HG02759 (cell line): ENCODE results near the gene KDM2B.
"Not testable (repeated sequence)": the region's sequence is repeated elsewhere in the genome, so short reads cannot be mapped to it uniquely, and the experiment has no call there.

Source experiments
- ATAC-seq: cut with Tn5 transposase; IDR thresholded peaks from one replicate; pipeline ENCODE4 v1.9.1; 2021; ENCODE audit warnings: mild to moderate bottlenecking, moderate library complexity; ENCODE audit not compliant: unreplicated experiment

KDM2B gene

DNA sequence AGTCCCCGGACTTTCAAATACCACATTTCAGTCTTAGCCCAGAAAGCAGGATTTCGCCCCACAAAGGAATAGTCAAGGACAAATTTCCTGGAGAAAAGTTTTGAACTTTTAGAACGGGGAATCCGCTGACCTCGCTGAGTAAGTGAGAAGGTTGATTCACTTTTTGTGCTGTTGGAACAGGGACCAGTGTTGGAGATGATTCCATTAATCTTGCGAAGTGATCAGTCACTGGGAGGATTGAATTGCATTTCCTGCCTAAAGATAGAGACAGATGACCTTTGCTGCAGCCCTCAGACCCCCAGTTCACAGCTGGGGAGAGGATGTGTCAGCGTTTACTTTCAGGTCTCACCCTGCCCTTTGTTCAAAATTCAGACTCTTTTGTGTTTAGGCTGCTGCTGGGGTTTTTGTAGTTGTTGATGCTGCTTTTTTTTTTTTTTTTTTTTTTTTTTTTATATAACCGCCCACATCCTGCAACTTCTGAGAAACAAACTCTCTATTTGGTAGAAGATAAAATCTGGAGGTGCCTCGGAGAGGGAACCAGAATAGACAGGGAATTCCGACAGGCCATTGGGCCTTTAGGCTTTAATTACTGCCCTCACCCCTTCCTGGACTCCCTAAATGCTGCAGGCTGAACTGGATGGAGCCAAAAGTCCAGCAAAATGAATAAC, 9.8 kb upstream of the KDM2B start:
- ATAC-seq = peak; percentile 59

DNA sequence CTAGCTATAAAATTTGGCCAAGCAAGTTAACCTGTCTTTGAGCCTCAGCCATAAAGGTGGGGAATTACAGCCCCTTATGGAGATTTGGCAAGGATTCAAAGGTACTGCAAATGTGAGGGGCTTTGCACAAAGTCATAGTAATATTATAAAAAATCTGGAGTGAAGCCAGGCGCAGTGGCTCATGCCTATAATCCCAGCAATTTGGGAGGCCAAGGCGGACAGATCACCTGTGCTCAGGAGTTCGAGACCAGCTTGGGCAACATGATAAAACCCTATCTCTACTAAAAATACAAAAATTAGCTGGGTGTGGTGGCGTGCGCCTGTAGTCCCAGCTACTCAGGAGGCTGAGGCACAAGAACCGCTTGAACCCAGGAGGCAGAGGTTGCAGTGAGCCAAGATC, 4.1 kb upstream of the KDM2B start:
- not testable (repeated sequence) for ATAC-seq

DNA sequence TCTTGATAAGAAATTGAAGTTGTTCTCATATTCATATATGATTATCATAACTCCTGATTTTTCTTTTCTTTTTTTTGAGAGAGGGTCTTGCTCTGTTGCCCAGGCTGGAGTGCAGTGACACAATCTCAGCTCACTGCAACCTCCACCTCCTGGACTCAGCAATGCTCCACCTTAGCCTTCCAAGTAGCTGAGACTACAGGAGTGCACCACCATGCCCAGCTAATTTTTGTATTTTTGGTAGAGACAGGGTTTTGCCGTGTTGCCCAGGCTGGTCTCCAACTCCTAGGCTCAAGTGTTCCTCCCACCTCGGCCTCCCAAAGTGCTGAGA, 2.5 kb upstream of the KDM2B start:
- ATAC-seq = not testable (repeated sequence)

DNA sequence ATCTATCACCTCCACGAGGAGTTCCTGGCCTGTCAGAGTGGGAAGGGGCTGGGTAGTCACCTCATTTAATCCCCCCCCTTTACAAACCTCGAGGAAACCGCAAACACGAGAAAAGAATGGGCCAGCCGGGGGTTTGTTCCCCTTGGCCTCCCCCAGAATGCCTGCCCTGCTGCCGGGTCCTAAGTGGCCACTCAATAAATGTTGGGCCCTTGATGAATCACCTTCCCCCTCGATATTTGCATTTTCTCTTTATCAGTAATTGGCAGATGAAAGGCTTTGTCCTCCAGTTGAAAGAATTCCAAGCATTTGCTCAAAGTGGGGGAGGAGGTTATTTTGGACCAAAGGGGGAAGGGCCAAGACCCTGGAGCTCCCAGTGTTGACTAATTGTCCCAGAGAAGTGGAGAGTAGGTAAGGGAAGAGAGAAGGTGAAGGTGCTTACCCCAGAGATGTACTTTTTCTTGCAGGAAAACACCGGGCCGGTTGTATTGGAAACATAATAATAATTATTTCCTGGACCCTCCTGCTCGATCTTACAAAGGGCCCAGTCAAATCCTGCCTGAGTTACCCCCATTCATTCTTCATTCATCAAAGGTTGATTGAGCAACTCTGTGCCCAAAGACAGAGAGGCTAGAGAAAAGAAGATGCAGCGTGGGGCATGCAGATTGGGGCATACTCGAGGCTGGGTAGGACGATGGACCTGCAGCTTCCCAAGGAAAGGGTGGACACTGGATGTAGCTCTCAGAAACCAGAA, 1.9 kb upstream of the KDM2B start:
- ATAC-seq = no peak

DNA sequence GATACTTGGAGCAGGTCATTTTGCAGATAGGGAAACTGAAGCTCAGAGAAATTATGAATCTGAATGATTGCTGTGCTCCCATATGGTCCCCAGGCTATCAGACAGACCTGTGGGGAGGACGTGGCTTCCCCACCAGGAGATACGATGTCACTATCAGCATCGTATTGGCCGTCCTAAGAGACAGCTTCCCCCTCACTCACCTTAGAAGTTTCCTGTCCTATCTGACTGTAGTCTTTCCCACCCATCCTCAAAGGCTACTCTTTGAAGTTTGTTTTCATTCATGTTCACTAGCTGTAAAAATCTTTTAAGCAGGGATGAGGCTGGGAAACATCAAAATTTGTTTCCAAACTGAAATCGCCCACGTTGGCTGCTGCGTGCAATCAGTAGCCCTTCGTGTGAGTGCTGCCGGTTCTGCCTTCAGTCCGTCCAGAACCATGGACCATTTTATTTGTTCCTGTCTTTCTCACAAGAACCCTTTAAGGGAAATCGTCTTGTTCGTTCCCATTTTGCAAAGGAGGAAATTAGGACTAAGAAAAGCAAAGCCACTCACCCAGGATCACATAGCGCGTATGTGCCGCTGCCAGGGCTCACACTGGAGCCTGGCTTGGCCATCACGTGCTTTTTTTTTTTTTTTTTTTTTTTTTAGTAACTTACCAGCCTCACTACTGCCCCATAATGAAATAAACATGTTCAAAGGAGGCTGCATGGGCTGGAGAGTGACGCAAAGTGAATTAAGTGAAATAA, 1.0 kb upstream of the KDM2B start:
- ATAC-seq = no peak

- ATAC-seq = no peak
These were observed 598 bp downstream of the KDM2B start for GRCh38 chr12:121579981-121580868.

DNA sequence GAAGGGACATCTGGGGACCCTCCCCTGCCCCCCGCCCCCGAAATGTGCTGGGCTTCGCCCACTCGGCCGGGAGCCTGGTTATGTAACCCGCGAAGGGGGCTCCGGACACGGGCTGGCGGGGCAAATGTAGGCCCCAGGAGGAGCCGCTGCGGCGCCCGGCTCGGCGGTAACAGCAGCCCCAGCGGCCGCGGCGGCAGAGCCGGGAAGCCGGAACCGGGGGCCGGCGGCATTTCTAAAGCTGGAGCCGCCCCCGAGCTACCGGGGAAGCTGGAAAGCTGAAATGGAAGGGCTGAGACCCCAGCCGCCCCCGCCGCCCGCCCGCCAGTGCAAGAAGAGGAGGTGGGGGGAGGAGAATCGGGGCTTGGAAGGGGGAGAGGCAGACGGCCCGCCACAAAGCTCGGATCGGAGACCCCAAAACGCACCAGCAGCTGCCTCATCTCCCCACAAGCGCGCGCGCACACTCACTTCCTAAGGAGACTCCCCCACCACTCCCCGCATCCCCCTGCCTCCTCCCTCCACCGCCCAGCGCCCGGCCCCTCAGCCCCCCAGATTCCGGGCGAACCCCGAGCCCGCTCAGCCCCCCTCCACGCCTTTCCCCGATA, 1.5 kb downstream of the KDM2B start:
- ATAC-seq = no peak

GRCh38 chr12:121578230-121579189, 2.3 kb downstream of the KDM2B start:
- ATAC-seq = no peak

DNA sequence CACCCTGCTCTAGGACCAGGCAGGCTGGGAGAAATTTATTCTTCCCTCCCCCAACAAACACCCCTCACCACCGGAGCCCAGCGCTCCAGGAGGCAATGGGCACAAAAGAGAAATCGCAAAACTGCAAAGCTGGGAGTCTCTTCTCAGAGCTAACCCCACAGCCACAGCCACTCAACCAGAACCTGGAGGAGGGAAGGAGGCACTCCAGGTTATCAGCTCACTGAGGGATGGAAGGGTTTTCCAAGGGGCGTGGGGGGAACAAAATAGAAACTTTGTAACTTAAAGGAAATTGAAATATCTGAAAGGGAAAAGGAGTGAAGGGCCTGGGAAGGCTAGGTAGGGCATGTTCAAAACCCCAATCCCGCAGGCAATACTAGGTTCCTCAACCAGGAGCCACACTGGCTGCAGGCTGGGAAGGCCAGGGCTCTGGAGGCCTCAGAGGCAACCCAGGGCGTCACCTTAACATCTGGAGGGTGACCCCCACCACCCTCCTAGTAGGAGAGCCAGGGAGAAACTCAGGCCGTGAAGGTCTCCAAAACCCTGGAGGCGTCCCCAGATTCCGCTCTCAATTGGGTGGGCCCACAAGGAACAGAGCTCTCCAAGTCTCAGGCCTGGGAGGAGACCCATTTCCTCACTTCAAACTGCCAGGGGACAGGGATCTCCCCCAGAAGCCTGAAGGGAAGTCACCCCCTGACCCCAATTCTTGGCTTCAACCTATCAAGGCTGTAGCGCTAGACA, 3.2 kb downstream of the KDM2B start:
- no peak for ATAC-seq

DNA sequence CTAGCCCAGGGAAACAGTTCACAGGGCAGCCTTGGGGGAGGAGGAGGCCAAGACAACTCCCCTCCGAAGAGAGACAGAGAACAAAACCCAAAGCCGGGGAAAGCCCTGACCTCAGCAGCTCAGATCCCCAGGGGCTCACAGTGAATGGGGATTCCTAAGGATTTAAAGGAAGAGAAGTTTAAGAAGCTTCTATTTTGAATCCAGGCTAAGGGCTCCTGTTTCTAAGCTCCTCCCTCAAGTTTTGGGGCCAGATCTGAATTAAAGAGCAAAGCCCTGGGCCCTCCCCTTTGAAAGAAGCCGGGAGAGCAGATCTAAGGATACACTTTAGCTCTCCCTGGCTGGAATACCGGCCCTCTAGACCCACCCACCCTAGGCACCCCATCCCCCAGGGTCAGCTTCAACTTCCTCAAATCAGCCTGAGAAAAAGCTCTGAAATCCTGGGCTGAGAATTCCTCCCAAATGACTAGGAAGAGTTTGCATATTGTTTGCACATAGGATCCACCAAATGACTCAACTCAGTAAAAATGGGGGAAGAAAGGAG, 3.9 kb downstream of the KDM2B start:
- ATAC-seq = no peak

- no peak for ATAC-seq
These were observed 4.7 kb downstream of the KDM2B start for GRCh38 chr12:121575952-121576625.

DNA sequence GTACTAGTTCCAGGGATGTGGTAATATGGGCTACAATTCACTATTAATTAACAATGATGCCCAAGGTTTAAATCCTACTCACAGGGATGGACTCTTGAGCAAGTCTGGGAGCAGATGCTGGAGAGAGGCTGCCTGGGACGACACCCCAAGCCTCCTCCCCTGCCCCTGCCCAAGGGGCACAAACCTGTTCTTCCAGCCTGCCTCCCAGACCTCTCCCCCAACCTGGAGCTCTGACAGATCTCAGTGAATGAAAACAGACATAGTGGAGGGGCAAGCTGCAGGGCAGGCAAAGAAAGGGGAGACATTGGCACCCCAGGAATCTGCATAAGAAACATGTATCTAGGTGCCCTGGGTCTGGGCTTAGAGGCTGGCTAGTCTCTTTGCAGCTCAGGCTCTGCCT, 5.8 kb downstream of the KDM2B start:
- ATAC-seq = no peak

GRCh38 chr12:121574025-121574424, 6.8 kb downstream of the KDM2B start:
- no peak for ATAC-seq

DNA sequence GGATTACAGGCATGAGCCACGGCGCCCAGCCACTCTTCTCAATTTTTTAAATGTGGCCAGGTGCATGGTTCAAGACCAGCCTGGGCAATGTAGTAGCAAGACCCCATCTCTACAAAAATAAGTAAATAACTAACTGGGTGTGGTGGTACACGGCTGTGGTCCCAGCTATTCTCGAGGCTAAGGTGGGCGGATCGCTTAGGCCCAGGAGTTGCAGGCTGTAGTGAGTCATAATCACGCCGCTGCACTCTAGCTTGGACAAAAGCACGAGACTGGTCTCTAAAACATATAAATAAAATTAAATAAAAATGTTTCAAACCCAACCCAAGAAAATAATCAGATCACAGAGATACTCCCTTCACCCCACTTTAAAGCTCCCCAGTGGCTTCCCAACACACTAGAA, 8.9 kb downstream of the KDM2B start:
- no peak for ATAC-seq

DNA sequence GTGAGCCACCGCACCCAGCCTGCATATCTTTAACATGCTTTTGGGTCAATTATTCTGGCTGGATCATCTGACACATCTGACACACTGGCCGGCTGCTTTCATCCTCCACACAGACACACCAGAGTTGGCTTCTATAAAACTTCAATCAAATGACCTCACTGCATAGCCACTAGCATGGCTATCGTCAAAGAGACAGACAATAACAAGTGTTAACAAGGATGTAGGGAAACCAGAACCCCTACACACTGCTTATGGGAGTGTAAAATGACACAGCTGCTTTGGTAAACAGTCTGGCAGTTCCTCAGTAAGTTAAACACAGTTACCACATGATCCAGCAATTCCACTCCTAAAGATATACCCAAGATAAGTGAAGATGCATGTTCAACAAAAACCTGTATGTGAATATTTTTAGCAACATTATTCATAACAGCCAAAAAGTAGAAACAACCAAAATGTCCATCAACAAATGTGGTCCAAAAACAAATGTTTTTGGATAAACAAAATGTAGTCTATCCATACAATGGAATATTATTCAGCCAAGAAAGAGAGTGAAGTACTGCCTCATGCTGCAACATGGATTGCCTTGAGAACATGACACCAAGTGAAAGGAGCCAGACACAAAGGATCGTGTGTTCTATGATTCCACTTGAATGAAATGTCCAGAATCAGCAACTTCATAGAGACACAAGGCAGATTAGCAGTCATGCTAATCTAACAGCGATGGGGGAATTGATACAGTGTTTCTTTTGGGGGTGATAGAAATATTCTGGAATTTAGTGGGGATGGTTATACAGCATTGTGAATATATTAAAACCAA, 10.1 kb downstream of the KDM2B start:
- ATAC-seq = no peak

DNA sequence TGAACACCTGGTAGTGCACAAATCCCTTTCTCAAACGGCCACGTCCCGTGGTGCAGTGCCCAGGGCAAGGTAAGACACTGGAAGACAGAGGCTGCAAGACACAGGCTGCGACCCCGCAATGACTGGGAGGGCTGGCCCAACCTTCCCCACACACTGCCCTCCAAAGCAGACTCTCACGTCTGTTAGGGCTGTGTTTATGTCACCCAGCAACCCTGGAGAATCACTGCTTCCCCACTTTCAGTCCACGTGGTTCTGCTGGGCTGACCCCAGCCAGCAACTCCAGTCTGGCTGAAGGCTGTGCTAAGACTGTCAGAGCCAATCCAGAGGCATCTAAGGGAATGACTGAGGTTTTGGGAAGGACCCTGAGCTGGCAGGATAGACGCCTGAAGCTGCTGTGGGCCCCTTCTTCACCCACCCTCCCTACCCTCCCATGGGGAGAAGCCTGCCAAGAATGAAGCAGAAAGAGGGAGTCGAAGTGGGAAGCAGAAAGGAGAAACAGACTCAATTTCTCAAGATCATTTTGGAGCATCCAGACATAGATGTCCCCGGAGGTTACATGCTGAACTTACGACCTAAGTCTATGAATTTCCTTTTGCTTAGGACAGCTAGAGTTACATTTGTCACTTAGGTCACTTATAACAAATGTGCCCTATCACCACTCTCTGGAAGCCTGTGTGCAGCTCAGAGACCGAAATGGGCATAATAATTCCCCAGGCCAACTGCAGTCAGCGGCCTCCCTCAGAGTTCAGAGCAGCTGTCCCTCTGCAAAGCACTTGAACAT, 11.7 kb downstream of the KDM2B start:
- ATAC-seq = no peak
